K562 (cell line): ENCODE data around the gene CHCHD1.

Experiments used
- EP400 ChIP-seq: fragments of 450-650 bp; IDR thresholded peaks from 2 replicates; pipeline ENCODE4 v1.6.1; 2017; ENCODE audit warnings: antibody characterized with exemption, mild to moderate bottlenecking, moderate library complexity
- HNRNPLL ChIP-seq: fragments of 200-400 bp; formaldehyde crosslinking; IDR thresholded peaks from 2 replicates; pipeline ENCODE4 v1.6.1; 2017; ENCODE audit warnings: low read length, low read depth, mild to moderate bottlenecking; ENCODE audit not compliant: poor library complexity, severe bottlenecking
- KDM5B ChIP-seq: fragments of 200-600 bp; sonication (generic); IDR thresholded peaks from 2 replicates; pipeline ENCODE4 v1.6.1; 2012; ENCODE audit warnings: low read depth, mild to moderate bottlenecking, moderate library complexity, low read length, control low read depth, inconsistent platforms; ENCODE audit not compliant: insufficient replicate concordance
- SOX6 ChIP-seq: fragments of 450-650 bp; IDR thresholded peaks from 2 replicates; pipeline ENCODE4 v1.6.1; 2014; ENCODE audit warnings: mild to moderate bottlenecking
- ZFPM2 ChIP-seq: fragments of 250-450 bp; sonication (Bioruptor Pico); IDR thresholded peaks from 2 replicates; pipeline ENCODE4 v1.5.1; 2022; ENCODE audit warnings: mild to moderate bottlenecking
- ZNF57 ChIP-seq: fragments of 450-650 bp; formaldehyde crosslinking; IDR thresholded peaks from 2 replicates; pipeline ENCODE4 v1.4.0; 2020; ENCODE audit warnings: mild to moderate bottlenecking, moderate library complexity
- TF ChIP-seq, protein P1 (sequence below): fragments of 250-450 bp; sonication (Bioruptor Pico); IDR thresholded peaks from 2 replicates; pipeline ENCODE4 v1.8.0; 2022; ENCODE audit warnings: inconsistent platforms

DNA sequence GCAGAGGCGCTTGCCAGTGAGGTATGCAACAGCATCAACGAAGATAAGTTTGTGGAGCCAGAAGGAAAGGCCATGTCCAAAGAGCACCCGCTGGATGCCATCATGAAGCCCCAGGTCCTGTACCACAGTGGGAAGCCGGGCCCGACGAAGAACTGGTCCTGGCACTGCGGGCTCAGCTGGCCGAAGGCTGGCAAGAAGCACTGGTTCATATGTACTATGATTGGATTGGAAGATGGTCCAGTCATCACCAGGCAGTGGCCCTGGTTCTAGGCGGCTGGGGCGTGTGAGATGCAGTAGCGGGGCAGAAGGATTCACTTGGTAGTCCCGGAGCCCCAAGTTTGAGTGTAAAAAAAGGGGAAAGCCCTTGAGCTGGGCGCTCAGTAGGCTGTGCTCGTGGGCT is 25.6 kb downstream of the CHCHD1 start:
- TF ChIP-seq, protein P1, sequence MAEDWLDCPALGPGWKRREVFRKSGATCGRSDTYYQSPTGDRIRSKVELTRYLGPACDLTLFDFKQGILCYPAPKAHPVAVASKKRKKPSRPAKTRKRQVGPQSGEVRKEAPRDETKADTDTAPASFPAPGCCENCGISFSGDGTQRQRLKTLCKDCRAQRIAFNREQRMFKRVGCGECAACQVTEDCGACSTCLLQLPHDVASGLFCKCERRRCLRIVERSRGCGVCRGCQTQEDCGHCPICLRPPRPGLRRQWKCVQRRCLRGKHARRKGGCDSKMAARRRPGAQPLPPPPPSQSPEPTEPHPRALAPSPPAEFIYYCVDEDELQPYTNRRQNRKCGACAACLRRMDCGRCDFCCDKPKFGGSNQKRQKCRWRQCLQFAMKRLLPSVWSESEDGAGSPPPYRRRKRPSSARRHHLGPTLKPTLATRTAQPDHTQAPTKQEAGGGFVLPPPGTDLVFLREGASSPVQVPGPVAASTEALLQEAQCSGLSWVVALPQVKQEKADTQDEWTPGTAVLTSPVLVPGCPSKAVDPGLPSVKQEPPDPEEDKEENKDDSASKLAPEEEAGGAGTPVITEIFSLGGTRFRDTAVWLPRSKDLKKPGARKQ (CRISPR knock-in tag) = no peak
- TF ChIP-seq SOX6 (no peak), ZNF57 (CRISPR knock-in tag) (no peak), HNRNPLL (no peak), EP400 (no peak), KDM5B (no peak), ZFPM2 (CRISPR knock-in tag) (no peak)
